Peyer's patch (tissue), 4 donors: ENCODE data around the gene CPNE6. TPM values are rescaled to one million over a fixed set of nuclear protein-coding genes. Genes with fewer than 3 reads are reported as not detected.
A peak's percentile ranks its signal among the peaks of the same experiment; 100 is the strongest.

Experiments used
- DNase-seq, 3 donors: peaks; one replicate each; pipeline ENCODE4 v3.0.0-alpha.2; 2017 to 2019
- H3K27ac ChIP-seq, 4 donors: fragments of 200-600 bp; sonication (generic); one replicate each; pipeline ENCODE4 v1.5.1; 2016 to 2019
- H3K27me3 ChIP-seq, 2 donors: fragments of 200-600 bp; sonication (generic); one replicate each; pipeline ENCODE4 v1.5.1; 2019
- H3K36me3 ChIP-seq, 3 donors: fragments of 200-600 bp; sonication (generic); one replicate each; pipeline ENCODE4 v1.5.1; 2016 to 2019
- H3K4me1 ChIP-seq, 4 donors: fragments of 200-600 bp; sonication (generic); one replicate each; pipeline ENCODE4 v1.5.1; 2016 to 2019
- H3K4me3 ChIP-seq, 4 donors: fragments of 200-600 bp; sonication (generic); 1 replicate in 3 of 4; 2 replicates in 1 of 4; pipeline ENCODE4 v1.5.1; 2016 to 2019; ENCODE audit warnings: mild to moderate bottlenecking in 1 of 4
- H3K9me3 ChIP-seq, 4 donors: fragments of 200-600 bp; sonication (generic); one replicate each; pipeline ENCODE4 v1.5.1; 2016 to 2019; ENCODE audit warnings: mild to moderate bottlenecking in 1 of 4
- POLR2A ChIP-seq, 2 donors: fragments of 450-650 bp; IDR thresholded peaks; one replicate each; pipeline ENCODE4 v1.5.1; 2017; ENCODE audit warnings: antibody characterized with exemption in 2 of 2, mild to moderate bottlenecking in 2 of 2, moderate library complexity in 2 of 2
- total RNA-seq, 4 donors: library from RNA; depleted of rRNA; stranded (reverse); fragments of >200 nt; gene quantifications; one replicate each; pipeline ENCODE4 v1.1.0, GENCODE V29; 2016
- TF ChIP-seq, protein P1 (sequence below), 6 experiments: fragments of 450-650 bp in 4 of 6; fragments of 200-600 bp in 2 of 6; sonication (generic) in 1 of 6; IDR thresholded peaks; one replicate each; pipeline ENCODE4 v1.5.1; 2017 to 2019; ENCODE audit warnings: antibody characterized with exemption in 6 of 6, mild to moderate bottlenecking in 3 of 6, moderate library complexity in 1 of 6

CPNE6 gene
- total RNA-seq, 4 donors from 2014 or later = 1.9 to 4.6 (median 3.6) TPM; not detected in 1

DNA sequence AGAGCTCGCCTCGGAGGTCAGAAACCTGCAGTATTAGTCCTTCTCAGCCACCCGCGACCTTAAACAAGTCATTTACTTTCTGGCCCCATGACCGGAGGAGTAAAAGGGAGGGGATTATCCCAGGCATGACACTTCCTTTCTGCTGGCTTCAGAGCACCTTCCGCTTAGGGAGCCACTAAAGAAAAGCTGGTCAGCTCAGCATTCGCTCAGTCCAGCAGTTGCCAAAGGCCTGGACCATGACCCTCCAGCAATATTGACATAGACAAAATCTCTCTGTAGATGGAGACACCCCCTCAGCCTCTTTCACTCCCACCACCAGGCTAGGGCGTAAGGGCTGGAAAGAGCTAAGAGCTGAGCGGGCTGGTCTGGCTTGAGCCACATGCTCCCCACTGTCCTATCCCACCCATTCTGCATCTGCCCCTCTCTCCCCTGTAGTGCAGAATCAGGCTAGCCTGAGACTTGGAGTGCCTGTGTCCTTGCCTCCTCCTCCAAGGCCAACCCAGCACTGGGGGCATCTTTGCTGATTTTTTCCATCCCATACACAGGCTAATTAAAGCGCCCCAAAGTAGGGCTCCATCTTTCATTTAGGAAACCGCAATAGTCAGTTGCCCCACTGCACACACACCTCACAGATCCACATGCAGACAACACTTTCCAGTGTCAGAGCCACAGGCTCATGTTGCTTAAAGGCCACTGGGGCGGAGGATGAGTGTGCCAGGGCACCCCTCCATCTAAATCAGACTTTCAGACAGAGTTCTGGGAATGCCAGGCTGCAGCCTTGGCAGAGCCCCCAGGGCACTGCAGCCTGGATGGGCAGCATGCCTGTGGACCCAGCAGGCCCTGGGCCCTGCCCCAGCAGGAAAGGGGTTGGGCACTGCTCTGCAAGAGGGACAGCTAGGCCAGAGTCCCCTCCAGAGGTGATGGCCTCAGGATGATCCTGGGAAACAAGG is 4.0 kb upstream of the CPNE6 start:
- no peaks in the 10 kb centered on the region for H3K36me3 ChIP-seq
- no peak overlapping the region for H3K4me3 ChIP-seq
- no peak for DNase-seq
- TF ChIP-seq POLR2A (IDR thresholded peaks at IDR 0.05) = no peak
- TF ChIP-seq, protein P1, sequence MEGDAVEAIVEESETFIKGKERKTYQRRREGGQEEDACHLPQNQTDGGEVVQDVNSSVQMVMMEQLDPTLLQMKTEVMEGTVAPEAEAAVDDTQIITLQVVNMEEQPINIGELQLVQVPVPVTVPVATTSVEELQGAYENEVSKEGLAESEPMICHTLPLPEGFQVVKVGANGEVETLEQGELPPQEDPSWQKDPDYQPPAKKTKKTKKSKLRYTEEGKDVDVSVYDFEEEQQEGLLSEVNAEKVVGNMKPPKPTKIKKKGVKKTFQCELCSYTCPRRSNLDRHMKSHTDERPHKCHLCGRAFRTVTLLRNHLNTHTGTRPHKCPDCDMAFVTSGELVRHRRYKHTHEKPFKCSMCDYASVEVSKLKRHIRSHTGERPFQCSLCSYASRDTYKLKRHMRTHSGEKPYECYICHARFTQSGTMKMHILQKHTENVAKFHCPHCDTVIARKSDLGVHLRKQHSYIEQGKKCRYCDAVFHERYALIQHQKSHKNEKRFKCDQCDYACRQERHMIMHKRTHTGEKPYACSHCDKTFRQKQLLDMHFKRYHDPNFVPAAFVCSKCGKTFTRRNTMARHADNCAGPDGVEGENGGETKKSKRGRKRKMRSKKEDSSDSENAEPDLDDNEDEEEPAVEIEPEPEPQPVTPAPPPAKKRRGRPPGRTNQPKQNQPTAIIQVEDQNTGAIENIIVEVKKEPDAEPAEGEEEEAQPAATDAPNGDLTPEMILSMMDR (IDR thresholded peaks at IDR 0.05) = no peak
- H3K27me3 ChIP-seq = no peaks in the 10 kb centered on the region
- peaks cover 0 to 29% (median 0%) of the 10 kb centered on the region in 4 donors for H3K4me1 ChIP-seq
- H3K27ac ChIP-seq = peak overlapping the region in 1 of 4 donors; percentile 25
- H3K9me3 ChIP-seq = no peaks in the 10 kb centered on the region

- Histone ChIP-seq H3K27me3 (no peaks in the 10 kb centered on the region), H3K36me3 (no peaks in the 10 kb centered on the region), H3K4me3 (no peak overlapping the region), H3K9me3 (no peaks in the 10 kb centered on the region), H3K27ac (no peak overlapping the region), H3K4me1 (peaks cover 0 to 26% (median 2%) of the 10 kb centered on the region in 4 donors)
- DNase-seq = peak in 1 of 3 donors; percentile 33
- TF ChIP-seq, protein P1 (IDR thresholded peaks at IDR 0.05) = no peak
- TF ChIP-seq POLR2A (IDR thresholded peaks at IDR 0.05) = no peak
Measured at GRCh38 chr14:24068711-24069410, 2.5 kb upstream of the CPNE6 start.

DNA sequence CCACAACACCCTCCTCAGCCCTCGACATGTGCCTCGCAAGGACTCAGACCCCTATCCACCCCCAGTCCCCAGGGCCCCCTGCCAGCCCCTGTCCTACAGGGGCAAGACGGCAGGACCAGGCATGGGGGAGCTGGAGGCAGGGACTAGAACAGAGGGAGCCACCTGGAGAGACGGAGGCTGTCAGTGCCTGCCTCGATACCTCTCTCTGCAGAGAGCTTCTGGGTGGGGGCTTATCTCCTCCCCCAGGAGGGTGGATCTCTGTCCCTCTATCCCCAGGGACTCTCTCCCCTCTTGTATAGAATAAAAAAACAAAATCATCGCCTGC is 2.0 kb upstream of the CPNE6 start:
- DNase-seq = peak in 1 of 3 donors; percentile 38
- peaks cover 0 to 21% (median 2%) of the 10 kb centered on the region in 4 donors for H3K4me1 ChIP-seq
- H3K27me3 ChIP-seq = no peaks in the 10 kb centered on the region
- no peaks in the 10 kb centered on the region for H3K9me3 ChIP-seq
- no peaks in the 10 kb centered on the region for H3K36me3 ChIP-seq
- no peak for TF ChIP-seq POLR2A (IDR thresholded peaks at IDR 0.05)
- TF ChIP-seq, protein P1 (IDR thresholded peaks at IDR 0.05) = no peak
- no peak overlapping the region for H3K27ac ChIP-seq
- no peak overlapping the region for H3K4me3 ChIP-seq

- H3K27me3 ChIP-seq = no peaks in the 10 kb centered on the region
- H3K9me3 ChIP-seq = no peaks in the 10 kb centered on the region
- peaks cover 0 to 25% (median 4%) of the 10 kb centered on the region in 4 donors for H3K4me1 ChIP-seq
- no peak overlapping the region for H3K4me3 ChIP-seq
- TF ChIP-seq, protein P1 (IDR thresholded peaks at IDR 0.05) = no peak
- no peak for TF ChIP-seq POLR2A (IDR thresholded peaks at IDR 0.05)
- H3K36me3 ChIP-seq = no peaks in the 10 kb centered on the region
- H3K27ac ChIP-seq = no peak overlapping the region
- no peak for DNase-seq
Measured at GRCh38 chr14:24070285-24071143, 848 bp upstream of the CPNE6 start.

DNA sequence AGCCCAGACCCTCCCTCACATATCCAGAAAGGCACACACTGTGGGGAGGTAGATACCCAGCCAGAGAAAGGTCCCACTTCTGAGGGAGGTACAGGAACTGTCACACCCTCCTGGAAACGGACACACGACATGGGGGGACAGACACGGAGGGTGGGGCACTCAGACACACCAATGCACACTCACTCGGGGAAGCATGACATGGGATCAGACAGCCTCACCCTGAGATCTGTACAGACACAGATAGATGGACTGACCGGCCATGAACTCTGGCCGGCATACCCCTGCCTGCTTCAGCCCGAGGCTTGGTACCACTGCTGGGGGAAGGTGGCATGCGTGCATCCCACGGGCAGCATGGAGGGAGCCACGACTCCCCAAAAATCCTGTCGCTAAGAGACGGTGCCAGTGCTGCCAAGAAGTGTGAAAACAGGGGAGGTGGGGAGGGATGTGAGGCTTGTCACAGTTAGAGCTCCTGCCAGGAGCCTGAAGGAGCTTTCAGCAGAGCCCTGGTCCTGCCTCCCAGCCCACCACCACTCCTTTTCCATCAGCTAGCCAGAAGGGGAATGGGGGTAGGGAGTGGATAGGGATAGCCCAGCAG is 571 bp downstream of the CPNE6 start:
- H3K9me3 ChIP-seq = no peaks in the 10 kb centered on the region
- peak overlapping the region in 1 of 4 donors; percentile 4 for H3K4me3 ChIP-seq
- TF ChIP-seq POLR2A (IDR thresholded peaks at IDR 0.05) = peak in 1 of 2 donors; percentile 30
- TF ChIP-seq, protein P1 (IDR thresholded peaks at IDR 0.05) = no peak
- peaks cover 0 to 25% (median 6%) of the 10 kb centered on the region in 4 donors for H3K4me1 ChIP-seq
- H3K27ac ChIP-seq = peak overlapping the region in 3 of 4 donors; percentile 27 to 89 (median 77)
- no peaks in the 10 kb centered on the region for H3K27me3 ChIP-seq
- no peaks in the 10 kb centered on the region for H3K36me3 ChIP-seq
- DNase-seq = peak in 1 of 3 donors; percentile 59
